HG03060 (cell line): Measurements from ENCODE around the gene PELI2.

Experiments
- ATAC-seq: cut with Tn5 transposase; IDR thresholded peaks from one replicate; pipeline ENCODE4 v1.9.1; 2021; ENCODE audit warnings: low read depth, moderate number of reproducible peaks; ENCODE audit not compliant: unreplicated experiment

PELI2 gene

DNA sequence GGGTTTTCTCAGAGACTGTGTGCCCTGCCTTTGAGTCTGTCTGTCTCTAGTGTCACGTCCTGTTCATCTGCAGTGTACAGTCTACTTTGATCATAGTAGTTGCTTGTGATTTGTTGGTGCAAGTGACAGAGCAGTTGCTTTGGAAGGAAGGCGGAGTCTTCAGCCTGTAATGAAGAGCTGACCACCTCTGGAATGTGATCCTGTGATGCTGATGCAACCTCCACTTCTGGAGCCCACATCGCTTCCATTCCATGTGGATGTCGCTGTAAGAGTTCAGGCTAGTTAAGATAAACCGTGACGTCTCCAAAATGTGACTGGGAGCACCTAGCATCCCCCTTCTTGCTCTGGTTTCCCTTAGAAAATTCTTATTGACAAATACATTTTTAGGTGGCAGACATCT, 51.8 kb downstream of the PELI2 start:
- no peak for ATAC-seq

DNA sequence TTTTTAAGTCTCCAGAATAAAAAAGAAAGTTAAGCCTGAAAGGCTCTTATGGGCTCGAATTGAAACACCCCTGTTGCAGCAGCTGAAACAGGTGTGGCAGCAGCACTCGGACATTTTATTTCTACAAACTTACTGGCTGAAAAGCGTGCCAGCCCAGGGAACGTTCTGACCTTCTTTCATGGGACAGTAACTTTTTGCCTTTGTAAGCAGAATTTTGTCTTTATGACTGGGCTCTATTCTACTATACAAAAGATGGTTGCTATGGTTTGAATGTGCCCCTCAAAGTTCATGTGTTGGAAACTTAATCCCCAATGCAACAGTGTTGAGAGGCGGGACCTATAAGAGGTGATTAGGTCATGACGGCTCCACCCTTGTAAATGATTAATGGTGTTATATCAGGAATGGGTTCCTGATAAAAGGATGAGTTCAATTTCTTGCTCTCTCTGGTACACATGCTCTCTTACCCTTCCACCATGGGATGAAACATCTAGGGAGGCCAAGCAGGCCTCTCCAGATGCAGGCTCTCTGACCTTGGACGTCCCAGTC, 52.7 kb downstream of the PELI2 start:
- no peak for ATAC-seq

DNA sequence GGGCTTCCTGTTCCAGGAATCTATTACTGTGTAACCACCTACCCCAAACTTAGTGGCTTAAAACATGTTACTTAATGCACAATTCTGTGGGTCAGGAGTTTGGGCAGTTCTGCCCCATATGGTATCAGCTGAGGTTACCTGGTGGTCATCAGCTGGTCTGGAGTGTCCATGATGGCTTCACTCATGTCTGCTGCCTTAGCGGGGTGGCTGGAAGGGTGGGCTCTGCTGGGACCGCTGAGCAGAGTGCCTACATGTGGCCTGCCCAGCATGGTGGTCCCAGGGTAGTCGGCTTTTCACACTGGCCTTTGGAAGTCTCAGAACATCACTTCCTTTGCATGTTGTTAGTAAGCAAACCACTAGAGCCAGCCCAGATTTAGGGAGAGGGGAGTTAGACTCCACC, 53.9 kb downstream of the PELI2 start:
- ATAC-seq = no peak

- no peak for ATAC-seq
Measured at GRCh38 chr14:56172571-56172971, 54.4 kb downstream of the PELI2 start.

GRCh38 chr14:56173365-56173922, 55.2 kb downstream of the PELI2 start:
- no peak for ATAC-seq

- ATAC-seq = no peak
Measured at GRCh38 chr14:56175773-56176172, 57.6 kb downstream of the PELI2 start.

DNA sequence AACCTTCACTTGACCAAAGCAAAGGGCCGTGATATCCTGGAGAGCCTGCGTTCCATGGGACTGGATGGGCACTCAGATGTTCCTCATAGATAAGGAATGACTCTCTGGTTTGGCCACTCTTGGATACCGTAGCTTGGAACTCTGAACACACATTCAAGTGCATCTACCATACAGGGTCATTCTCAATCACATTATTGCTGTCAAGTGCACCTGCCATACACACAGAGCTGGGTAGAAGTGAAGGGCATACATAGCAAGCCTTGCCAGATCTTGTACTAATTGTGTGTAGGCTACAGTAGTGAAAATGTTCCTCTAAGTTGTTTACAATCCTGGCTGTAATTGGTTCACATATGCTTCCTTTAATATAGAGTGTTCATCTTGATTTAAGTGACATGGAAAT, 58.3 kb downstream of the PELI2 start:
- ATAC-seq = no peak

GRCh38 chr14:56177036-56177435, 58.8 kb downstream of the PELI2 start:
- no peak for ATAC-seq

DNA sequence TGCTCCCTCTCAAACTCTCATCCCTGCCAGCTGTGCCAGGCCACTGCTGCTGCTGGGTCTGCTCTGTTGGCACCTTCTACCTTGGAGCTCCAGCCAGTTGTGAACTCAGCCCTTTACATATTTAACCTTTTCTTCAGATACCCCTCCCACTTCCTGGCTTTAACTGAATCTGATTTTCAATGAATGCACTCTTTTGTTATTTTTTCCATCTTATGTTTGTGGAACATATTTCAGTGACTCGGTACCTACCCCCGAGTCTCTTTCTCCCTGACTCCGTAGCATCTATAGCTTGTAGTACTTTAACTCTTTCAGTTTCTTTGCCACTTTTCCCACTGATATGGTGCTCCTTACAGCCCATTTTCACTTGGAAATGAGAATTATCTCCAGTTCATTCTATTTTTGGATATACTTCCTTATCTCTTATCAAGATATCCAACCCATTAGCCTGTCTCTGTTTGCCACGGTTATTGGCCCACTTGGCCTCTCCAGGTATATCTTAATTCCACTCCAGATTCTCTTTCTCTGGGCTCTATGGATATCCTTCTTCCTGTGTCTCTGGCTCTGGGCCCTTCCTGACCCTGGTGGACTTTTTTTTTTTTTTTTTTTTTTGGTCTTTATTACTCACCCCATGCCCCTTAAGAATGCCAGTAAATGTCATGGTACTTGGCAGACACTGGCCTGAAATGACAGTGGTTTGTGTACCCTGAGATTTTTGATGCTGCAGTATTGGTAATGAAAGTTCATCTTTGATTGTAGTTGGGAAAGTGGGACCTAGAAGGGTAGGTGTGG, 62.7 kb downstream of the PELI2 start:
- ATAC-seq = no peak

DNA sequence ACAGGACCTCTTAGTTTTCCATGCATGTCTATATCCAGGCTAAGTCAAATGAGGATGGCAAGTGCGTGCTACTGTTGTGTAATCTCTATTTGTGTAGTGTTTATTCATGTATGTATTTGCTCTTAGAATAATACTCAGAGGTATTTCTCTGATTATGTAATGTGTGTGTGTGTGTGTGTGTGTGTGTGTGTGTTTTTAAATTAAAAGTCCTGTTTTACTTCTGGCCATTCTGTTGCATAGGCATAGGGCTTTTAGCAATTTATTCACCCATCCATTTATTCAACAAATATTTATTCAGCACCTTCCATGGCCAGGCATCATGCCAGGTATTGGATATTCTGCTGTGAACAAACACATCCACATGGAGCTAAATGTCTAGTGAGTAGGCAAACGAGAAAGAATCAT, 63.5 kb downstream of the PELI2 start:
- ATAC-seq = no peak

DNA sequence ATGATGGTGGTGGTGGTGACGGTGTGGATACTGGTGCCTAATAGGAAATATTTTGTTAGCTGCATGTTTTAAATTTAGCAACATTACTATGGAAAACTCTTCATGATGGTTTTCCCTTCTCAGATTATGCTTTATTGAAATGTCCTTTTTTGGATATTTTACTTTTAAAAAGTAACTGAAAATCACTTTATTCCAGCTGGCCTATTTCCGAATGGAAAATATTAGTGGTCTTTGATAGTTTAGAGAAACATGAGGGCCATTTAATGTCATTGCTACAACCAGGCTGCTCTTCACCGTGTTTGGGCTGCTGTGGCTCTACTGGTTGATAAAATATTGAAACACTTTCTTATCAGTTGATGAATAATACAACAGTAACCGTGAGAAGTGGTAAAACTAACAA, 64.2 kb downstream of the PELI2 start:
- no peak for ATAC-seq

DNA sequence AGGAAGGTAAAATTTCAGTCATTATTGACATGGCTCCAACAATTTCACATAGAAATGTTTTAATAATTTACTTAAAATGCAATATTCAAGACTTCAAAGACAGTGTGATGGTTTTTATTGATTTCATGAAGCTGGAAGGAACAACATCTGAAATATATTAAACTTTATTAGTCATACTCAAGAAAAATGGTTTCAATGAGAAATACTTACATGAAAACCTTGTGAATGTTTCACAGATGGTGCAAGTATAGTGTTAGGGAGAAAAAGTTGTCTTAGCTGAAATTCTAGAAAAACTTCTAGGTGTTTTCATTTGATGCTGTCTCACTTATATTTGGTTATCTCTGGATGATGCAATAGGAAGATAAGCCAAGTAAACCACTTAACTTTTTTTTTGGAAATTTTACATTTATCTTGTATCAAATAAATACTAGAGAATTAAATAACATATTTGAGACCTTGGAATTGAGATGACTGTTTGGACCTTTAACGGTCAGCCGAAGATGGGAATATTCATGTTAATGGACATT, 65.5 kb downstream of the PELI2 start:
- no peak for ATAC-seq

DNA sequence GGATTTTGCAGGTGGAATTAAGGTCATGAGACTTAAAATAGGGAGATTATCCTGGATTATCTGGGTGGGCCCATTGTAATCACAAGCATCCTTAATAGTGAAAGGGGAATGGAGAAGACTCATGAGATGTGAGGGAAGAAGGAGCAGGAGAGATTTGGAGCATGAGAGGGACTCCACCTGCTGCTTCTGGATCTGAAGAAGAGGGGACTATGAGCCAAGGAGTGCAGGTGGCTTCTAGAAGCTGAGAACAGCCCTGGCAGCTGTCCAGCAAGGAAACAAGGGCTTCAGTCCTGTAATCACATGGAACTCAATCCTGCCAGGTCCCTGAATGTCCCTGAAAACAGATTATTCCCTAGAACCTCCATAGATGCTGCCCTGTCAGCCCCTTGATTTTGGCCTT, 67.8 kb downstream of the PELI2 start:
- ATAC-seq = no peak

GRCh38 chr14:56187736-56188135, 69.5 kb downstream of the PELI2 start:
- ATAC-seq = no peak

- ATAC-seq = no peak
Measured at GRCh38 chr14:56189307-56189706, 71.1 kb downstream of the PELI2 start.

GRCh38 chr14:56193347-56193746, 75.1 kb downstream of the PELI2 start:
- ATAC-seq = no peak

- ATAC-seq = no peak
Measured at GRCh38 chr14:56194042-56194441, 75.8 kb downstream of the PELI2 start.

DNA sequence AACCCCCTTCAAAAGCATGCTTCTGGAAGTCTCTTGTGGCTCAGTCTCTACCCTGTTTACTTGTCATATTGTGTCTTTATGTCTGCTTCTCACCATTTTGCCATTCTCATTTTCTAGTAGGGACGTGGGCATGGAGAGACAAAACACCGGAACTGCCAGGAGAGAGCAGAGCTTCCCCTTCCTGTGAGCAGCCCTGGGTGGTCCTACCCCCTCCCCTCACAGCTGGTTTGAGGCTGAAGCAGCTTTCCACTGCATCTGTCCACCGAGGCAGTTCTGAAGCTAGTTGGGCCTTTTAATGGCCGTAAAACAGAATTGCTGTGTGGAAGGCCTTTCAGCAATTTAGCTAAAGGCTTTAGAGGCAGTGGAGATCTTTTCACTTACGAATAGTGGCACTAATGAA, 77.0 kb downstream of the PELI2 start:
- no peak for ATAC-seq

DNA sequence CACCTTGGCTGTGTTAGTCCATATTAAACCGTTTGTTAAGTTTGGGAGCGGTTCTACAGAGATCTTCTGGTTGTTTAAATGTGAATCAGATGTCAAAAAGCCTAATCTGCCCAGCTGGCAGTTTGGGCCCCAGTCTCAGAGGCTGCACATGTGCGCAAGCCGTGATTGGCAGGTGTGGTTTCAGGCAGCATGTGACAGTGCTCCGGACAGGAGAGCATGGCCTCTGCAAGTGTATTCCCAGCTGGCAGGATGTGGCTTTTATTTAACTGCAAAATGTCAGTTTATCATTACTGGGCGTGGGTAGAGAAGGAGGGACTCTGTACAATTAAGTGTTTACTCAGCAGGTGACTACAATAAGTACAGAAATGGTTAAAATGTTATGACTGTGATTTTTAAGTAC, 77.5 kb downstream of the PELI2 start:
- peak; percentile 47 for ATAC-seq

GRCh38 chr14:56196274-56196673, 78.1 kb downstream of the PELI2 start:
- ATAC-seq = no peak

- ATAC-seq = no peak
Measured at GRCh38 chr14:56197150-56197549, 78.9 kb downstream of the PELI2 start.

DNA sequence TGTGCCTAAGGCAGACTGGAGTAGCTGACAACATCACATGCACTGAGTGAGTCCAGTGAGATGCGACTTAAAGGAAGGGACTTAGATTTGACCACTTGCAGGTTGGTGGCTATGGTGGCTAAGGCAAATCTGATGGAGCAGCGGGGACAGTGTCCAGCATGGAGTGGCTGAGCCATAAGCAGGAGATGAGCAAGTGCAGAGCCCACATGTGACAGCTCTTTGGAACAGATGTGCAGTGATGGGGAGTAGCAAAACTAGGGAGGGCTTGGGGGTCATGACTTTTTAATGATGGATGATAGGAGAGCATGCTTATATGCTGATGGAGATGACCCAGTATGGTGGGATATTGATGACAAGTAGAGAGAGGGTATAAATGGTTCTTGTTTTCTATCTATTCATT, 80.2 kb downstream of the PELI2 start:
- no peak for ATAC-seq
